ENCODE results near the gene MYH10.

Gene MYH10

DNA sequence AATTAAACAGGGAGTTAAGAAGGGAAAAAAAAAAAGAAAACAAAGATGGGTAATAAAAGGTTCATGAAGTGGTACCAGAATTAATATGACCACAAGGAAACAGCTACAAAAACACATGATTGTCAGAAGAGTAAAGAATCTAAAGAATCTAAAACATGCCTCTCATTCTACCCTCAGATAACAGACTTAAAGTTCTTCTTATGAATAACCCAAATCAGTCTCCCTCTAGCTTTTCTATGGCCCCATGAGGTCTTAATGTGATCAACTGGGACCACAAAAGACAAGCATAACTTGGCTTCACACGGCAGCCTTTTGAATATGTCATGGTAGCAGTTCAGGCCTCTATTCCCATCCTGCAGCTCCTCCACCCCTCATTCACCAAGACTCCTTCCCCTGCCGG is 6.9 kb downstream of the MYH10 start:
- Histone ChIP-seq H3K9ac (ENCODE audit: low read length) (no peak overlapping the region), H3F3A (ENCODE audit: insufficient read depth) (no peaks in the 10 kb centered on the region; the same call in 1 of the 2 replicates), H2AFZ (ENCODE audit: low read depth, low read length, severe bottlenecking) (no peak overlapping the region), H3K27me3 (ENCODE audit: low read length) (no peaks in the 10 kb centered on the region), H3K27ac (ENCODE audit: low read depth, low read length) (no peak overlapping the region), H3K4me2 (ENCODE audit: low read depth, low read length, poor library complexity, severe bottlenecking) (no peak overlapping the region), H3K79me2 (ENCODE audit: insufficient read depth, low read length) (no peaks in the 10 kb centered on the region), H3K36me3 (ENCODE audit: low read length) (no peaks in the 10 kb centered on the region), H4K20me1 (ENCODE audit: low read depth, low read length) (no peaks in the 10 kb centered on the region), H3K4me3 (ENCODE audit: insufficient read depth, low read length, poor library complexity, severe bottlenecking) (no peak overlapping the region), H3K9me2 (replicated peaks; ENCODE audit: insufficient read depth, low read length) (no peaks in the 10 kb centered on the region), H3K9me3 (ENCODE audit: insufficient read depth, low read length) (no peaks in the 10 kb centered on the region)
- TF ChIP-seq EZH2phosphoT487 (conservative IDR thresholded peaks at IDR 0.05; ENCODE audit: low read length) (no peak), CTCF (IDR thresholded peaks at IDR 0.05; ENCODE audit: insufficient read depth, low read length, poor library complexity, severe bottlenecking) (no peak)

- Histone ChIP-seq H3K36me3 (ENCODE audit: low read length) (no peaks in the 10 kb centered on the region), H3K9ac (ENCODE audit: low read length) (no peak overlapping the region), H3K27ac (ENCODE audit: low read depth, low read length) (no peak overlapping the region), H3K27me3 (ENCODE audit: low read length) (no peaks in the 10 kb centered on the region), H3K4me3 (ENCODE audit: insufficient read depth, low read length, poor library complexity, severe bottlenecking) (no peak overlapping the region), H3K4me2 (ENCODE audit: low read depth, low read length, poor library complexity, severe bottlenecking) (no peak overlapping the region), H2AFZ (ENCODE audit: low read depth, low read length, severe bottlenecking) (no peak overlapping the region), H4K20me1 (ENCODE audit: low read depth, low read length) (no peaks in the 10 kb centered on the region), H3K9me3 (ENCODE audit: insufficient read depth, low read length) (no peaks in the 10 kb centered on the region), H3F3A (ENCODE audit: insufficient read depth) (no peaks in the 10 kb centered on the region), H3K9me2 (replicated peaks; ENCODE audit: insufficient read depth, low read length) (no peaks in the 10 kb centered on the region), H3K79me2 (ENCODE audit: insufficient read depth, low read length) (no peaks in the 10 kb centered on the region)
- TF ChIP-seq EZH2phosphoT487 (conservative IDR thresholded peaks at IDR 0.05; ENCODE audit: low read length) = no peak
- no peak for TF ChIP-seq CTCF (IDR thresholded peaks at IDR 0.05; ENCODE audit: insufficient read depth, low read length, poor library complexity, severe bottlenecking)
Measured at GRCh38 chr17:8622191-8622590, 8.3 kb downstream of the MYH10 start.

DNA sequence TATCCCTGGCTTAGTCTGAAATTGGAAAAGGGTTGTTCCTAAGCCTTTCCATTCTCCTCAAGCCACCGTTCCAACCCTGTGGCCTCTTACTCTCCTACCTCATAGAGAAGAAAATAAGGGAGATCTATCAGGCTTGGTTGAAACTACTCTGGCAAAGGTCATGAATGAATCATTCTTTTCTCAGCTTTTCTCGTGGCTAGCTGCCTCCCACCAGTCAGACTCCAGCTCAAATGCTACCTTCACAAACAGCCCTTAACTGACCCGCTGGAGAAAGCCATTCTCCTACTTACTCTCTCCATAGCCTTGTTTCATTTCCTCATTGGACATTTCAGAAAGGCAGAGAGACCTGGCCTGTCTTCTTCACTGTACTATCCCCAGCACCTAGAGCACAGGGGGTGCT is 8.9 kb downstream of the MYH10 start:
- no peaks in the 10 kb centered on the region for H3K9me2 ChIP-seq (replicated peaks; ENCODE audit: insufficient read depth, low read length)
- H2AFZ ChIP-seq (ENCODE audit: low read depth, low read length, severe bottlenecking) = no peak overlapping the region
- no peaks in the 10 kb centered on the region for H3F3A ChIP-seq (ENCODE audit: insufficient read depth)
- H3K27ac ChIP-seq (ENCODE audit: low read depth, low read length) = no peak overlapping the region
- no peaks in the 10 kb centered on the region for H3K79me2 ChIP-seq (ENCODE audit: insufficient read depth, low read length)
- no peak overlapping the region for H3K9ac ChIP-seq (ENCODE audit: low read length)
- no peaks in the 10 kb centered on the region for H4K20me1 ChIP-seq (ENCODE audit: low read depth, low read length)
- H3K4me2 ChIP-seq (ENCODE audit: low read depth, low read length, poor library complexity, severe bottlenecking) = no peak overlapping the region
- no peak overlapping the region for H3K4me3 ChIP-seq (ENCODE audit: insufficient read depth, low read length, poor library complexity, severe bottlenecking)
- no peaks in the 10 kb centered on the region for H3K27me3 ChIP-seq (ENCODE audit: low read length)
- TF ChIP-seq CTCF (IDR thresholded peaks at IDR 0.05; ENCODE audit: insufficient read depth, low read length, poor library complexity, severe bottlenecking) (no peak), EZH2phosphoT487 (conservative IDR thresholded peaks at IDR 0.05; ENCODE audit: low read length) (no peak)
- H3K36me3 ChIP-seq (ENCODE audit: low read length) = no peaks in the 10 kb centered on the region
- H3K9me3 ChIP-seq (ENCODE audit: insufficient read depth, low read length) = no peaks in the 10 kb centered on the region
